GM21360 (cell line): ENCODE data around the gene QSOX2.
"Not testable (repeated sequence)": the region's sequence is repeated elsewhere in the genome, so short reads cannot be mapped to it uniquely, and the experiment has no call there.

Experiments used
- ATAC-seq: cut with Tn5 transposase; IDR thresholded peaks from one replicate; pipeline ENCODE4 v1.9.1; 2021; ENCODE audit warnings: mild to moderate bottlenecking, moderate library complexity; ENCODE audit not compliant: unreplicated experiment

Gene QSOX2

DNA sequence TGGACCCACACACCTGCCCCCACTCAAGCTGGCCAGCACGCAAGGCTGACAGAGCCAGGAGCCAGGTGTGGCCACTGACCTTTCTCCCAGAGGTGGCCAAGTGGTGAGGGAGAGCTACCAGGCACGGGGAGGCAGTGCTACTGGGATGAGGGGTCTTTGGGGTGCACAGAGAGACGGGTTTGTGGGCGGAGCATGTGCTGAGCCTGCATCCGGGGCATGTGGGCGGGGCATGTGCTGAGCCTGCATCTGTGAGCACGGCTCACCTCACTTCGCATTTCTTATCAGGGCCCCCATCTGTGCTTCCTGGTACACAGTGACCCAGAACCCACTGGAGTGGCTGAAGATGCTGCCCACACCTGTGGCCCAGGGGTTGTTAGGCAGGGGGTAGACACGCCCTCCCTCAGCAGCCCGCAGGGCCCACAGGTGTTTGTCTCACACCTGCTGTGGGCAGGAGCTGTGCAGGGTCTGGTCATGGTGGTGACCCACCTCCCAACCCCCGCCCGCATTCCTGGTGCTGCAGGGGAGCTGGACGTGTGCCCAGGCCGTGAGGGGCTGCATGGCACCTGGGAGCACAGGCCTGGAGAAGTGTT lies 36.8 kb upstream of the QSOX2 start:
- ATAC-seq = no peak

DNA sequence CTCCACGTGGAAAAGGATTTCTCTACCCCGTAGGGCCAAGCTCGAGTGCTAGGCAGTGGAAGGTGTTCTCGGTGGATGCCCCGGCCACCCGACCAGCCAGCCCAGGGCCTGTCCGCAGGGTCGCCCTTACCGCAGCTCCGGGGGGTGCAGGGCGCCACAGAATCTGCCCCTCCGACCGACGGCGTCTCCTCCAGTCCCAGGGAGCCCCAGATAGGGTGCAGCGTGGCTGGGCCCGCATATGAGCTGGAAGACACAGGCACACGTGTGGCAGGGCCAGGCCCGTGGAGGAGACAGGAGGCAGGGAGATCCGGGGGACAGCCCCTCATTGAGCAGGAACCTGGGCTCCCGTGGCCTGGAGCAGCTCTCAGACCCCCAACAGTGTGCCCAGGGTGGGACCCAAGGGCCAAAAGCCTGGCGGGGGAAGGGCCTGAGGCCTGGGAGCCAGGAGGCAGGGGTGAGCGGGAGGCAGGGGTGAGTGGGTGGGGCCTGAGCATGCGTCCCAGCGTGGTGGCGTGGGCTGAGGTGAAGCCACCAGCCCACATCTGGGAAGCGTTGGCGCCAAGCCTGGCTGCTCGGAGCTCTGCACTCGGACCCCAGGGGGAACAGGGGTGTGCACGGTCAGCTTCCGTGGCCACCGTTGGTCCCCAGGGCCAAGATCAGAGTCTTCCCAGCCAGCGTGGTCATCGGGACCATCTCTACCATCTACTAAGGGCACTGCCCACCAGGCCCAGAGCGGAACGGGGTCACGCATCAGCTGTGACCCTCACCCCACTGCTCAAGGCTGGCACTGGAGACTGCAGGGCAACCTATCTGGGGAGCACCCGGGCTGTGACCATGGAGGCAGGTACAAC lies 36.0 kb upstream of the QSOX2 start:
- no peak for ATAC-seq

DNA sequence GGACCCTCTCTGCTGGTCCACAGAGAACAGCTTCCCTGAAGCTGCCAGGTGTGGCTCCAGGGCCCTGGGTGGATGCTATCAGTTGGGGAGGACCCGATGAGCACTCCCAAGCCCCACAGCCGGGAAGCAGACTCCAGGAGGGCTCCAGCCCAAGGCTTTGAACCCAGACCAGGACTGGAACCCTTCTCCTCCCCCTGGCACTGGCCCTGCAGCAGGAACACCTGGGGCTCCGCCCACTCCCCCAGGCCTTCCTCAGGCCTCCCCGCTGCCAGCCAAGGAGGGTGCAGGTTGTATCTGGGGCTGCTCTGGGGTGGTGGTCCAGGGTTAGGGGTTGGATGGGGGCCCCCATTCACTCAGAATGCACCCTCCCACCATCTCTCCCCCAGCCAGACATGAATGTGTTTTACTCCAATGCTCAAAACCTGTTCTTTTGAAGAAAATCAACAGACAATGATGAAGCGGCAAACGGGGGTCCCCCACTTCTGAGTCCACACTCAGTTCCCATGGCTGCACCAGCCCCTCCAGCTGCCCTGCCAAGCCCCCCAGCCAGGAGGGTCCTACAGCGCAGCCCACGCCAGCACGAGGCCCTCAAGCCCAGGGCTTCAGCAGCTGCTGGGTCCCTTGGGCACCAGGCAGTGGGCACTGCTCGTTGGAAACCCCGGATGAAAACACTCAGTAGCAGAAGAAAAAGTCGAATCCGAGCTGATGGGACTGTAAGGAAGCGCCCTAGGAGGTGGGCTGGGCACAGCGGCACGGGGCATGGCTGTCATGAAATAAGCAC lies 35.1 kb upstream of the QSOX2 start:
- no peak for ATAC-seq

DNA sequence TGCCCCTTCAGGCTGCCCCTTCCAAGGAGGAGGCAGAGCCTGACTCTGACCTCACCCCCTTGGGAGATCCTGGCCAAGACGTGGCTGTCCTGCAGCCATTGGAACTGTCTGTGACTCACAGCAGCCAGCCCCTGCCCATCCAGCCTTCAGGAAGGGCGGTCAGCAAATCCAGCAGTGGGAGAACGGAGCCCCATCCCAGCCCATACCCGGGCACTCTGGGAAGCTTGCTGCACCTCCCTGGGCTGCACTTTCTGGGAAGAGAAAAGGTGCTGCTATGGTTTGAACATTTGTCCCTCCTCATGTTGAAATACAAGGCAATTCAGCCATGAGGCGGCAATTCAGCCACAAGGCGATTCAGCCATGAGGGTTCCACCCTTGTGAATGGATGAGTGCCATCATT lies 33.9 kb upstream of the QSOX2 start:
- no peak for ATAC-seq

DNA sequence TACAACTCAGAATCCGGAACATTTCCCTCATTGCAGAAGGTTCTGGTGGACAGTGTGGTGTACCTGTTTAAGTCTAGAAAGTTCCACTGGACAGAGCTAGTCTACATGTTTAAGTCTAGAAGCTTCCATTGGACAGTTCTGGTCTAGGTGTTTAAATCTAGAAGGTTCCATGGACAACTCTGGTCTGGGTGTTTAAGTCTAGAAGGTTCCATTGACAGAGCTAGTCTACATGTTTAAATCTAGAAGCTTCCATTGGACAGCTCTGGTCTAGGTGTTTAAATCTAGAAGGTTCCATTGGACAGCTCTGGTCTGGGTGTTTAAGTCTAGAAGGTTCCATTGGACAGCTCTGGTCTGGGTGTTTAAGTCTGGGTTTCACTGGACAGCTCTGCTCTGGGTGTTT lies 33.3 kb upstream of the QSOX2 start:
- ATAC-seq = no peak

DNA sequence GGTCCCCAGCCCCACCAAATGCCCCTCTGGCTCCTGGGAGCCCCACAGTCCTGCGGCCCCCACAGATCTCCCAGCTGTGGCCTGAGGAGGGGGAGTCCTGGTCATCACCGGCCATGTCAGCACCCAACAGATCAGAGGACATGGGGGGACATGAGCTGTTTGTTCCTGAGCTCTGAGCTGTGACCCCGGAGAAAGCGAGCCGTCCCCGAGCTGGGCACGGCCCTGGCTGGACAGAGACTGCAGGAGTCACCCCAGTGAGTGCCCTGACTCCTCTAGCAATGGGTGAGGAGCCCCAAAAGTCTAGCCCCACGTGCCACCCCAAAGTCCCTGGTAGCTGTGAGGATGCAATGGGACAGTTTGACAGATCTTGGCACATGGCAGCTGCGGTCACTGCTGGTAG lies 32.6 kb upstream of the QSOX2 start:
- ATAC-seq = no peak

DNA sequence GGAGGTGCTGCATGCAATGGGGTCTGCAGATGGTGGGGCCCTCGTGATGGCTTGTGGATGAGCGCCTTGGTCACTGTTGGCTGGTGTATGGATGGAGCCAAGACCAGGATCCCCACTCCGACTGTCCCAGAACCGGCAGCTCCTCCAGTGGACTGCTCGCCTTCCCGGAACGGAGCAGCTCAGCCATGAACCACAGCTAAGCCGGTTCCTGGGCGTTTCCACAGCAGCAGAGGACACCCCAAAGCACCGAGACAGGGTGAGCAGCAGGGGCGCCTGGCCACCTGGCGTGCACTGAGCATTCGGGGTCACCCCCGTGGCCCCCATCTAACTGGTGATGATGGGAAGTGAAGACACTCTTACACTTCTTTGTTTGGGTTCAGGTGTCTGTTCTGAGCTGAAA lies 32.1 kb upstream of the QSOX2 start:
- ATAC-seq = no peak

DNA sequence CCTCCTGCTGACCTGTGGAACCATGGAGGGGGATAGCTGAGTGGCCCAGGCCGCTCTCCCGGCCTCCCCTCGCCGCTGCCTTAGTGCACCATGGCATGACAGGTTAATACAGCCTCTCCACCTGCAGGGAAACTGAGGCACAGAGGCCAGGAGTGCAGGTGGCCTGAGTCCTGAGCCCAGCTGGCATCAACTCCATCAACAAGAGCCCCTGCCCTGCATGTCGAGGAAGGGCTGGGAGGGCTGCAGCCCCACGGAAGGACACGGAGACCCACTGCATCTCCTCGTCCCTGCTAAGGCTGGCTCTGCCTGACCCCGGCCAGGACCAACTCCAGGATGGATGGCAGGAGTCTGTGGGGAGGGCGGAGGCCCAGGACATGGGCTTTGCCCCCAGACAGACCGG lies 31.1 kb upstream of the QSOX2 start:
- ATAC-seq = no peak

DNA sequence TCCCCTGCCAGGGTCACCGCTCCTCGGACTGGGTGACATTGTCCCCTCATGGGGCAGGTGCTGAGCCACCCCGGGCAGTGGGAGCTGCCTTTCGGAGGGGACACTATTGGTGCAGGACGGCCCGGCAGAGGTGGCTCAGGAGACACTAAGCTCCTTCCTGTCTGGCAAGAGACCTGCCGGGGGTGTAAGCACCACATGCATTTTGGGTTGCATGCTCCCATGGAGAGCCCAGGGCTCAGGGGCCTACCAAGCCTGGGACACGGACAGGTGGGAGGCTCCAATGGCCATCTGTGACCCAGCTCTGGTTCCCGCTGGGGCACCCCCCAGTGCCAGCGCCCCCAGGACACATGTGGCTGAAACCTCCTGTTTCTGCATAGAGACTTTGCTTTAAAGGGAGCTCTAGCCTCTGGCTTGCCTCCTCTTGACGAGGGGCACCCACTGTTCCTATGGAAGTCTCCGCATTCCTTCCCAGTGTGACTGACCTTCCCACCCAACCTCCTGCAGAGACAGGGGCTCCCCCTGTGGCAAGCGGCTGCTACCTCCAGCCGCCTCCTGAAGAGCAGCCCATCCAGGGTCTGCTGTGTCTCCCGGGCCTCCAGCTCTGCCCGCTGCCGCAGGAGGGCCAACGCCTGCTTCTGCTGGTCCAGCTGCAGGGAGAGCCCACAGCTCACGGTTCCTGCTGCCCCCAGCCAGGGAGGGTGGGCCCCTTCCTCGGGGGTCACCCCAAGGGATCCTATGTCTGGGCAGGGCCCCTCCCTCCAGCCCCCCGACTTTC lies 30.2 kb upstream of the QSOX2 start:
- no peak for ATAC-seq

DNA sequence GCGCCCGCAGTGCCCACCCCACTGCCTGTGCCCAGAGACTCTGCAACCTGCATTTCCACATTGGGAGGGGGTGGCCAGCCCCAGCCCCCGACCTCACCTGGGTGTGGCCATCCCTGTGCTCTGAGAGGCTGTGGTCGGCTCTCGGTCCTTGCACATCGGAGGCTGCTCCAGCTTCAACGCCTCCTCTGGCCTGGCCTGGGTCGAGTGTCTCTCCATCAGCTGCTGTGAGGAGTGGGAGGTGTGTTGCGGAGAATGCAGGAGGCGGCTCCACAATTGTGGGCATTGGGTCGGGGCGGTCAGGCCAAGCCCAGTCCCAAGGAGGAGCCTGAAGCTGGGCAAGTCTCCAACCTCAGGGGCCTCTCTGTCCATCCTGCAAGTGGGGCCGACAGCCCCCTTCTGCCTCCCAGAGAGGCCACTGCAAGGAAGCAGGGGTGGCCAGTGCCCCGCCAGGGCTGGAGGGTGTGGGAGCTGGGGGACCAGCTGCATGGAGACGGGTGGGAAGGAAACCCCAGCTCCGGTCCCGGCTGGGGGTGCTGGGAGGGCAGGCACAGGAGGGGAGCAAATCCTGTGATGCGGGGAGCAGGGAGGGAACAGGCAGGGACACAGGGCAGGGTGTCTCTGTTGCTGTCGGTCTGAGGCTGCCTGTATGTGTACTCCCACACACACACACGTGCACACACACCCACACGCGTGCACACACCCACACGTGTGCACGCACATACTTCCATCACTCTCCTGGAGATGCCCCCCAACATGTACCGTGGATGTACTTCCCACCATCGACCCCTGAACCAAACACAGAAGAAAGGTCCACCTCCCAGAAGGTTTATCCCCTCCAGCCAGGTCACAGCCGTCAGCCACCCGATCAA lies 29.4 kb upstream of the QSOX2 start:
- no peak for ATAC-seq

DNA sequence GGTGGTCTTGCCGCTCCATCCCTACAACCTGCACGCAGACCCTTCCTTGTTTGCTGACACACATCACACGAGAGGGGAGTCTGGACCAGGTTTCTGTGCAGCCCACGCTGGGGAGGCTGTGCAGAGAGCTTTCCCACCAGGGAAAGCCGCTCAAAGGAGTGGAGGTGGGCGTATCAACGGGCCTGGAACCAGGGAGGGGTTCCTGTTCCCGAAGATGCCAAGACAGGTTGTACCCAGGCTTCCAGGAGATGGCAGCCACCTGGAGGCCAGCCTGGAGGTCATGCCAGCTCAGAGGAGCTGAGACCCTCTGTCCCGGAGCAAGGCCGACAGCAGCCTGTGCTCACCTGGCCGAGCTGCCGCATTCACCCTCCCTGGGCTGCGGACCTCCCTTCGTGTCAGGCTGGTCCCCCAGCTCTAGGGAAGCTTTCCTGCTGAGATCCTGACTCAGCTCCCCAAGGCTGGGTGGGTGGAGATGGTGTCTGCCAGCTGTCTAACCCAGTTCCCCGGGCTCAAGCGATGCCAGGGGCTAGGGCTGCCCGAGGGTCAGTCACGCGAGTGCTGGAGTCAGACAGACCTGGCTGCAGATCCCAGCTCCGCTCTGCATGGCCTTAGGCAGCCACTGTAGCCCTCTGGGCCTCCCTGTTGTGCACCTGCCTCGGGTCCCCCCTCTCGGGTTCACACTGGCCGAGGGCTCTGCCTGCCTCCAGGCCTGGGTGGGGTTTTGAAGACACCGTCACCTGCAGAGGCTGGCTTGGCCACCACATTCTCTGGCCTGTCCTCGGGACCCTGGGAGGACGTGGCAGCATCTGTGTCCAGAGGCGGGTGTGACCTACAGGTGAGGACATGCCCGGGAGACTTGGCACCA lies 28.5 kb upstream of the QSOX2 start:
- ATAC-seq = no peak

DNA sequence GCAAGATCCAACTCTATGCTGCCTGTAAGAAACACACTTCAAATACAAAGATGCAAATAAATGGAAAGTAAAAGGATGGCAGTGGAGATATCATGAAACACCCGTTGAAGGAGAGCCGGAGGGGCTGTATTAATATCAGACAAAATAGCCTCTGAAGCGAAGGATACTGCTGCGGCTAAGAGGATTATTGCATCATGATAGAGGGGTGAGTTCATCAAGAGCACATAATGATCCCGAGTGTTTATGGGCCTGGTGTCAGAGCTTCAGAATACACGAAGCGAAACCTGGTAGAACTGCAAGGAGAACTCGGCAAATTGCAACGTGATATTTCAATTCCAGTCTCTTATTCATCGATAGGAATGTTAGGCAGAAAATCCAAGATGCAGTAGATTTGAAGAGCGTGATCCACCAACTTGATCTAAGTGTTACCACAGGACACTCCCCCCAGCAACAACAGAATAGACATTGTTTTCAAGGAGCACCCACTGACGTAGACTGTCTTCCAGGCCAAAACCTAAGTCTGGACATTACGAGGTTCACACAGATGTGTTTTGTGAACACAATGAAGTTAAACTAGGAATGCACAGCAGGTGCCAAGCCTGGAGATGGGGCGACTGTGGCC lies 27.7 kb upstream of the QSOX2 start:
- ATAC-seq = no peak

DNA sequence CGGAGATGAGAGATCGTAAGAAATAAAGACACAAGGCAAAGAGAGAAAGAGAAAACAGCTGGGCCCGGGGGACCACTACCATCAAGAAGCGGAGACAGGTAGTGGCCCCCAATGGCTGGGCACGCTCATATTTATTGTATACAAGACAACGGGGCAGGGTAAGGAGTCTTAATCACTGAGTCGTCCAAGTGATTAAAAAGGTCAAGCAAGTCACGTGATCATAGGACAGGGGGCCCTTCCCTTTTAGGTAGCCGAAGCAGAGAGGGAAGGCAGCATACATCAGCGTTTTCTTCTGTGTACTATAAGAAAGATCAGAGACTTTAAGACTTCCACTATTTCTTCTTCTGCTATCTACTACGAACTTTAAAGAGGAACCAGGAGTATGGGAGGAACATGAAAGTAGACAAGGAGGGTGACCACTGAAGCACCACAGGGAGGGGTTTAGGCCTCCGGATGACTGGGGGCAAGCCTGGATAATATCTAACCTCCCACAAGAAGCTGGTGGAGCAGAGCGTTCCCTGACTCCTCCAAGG lies 24.6 kb upstream of the QSOX2 start:
- no peak for ATAC-seq

DNA sequence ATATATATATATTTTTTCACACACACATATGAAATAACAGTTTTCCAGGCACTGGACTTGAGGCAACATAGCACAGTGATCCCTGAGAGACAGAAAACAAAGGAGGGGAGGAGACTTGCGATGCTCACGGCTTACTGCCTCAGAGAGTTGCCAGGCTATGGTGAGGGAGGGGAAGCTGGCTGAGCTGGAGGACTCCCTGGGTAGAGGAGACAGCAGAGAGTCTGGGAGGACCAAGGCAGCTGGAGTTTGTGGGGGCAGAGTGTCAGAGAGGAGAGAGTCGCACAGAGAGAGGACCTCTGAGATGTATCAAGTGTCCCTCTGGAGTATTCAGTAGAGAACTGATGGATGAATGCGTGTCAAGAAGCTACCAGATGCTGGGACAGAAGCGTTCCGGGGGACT lies 23.1 kb upstream of the QSOX2 start:
- ATAC-seq = no peak

DNA sequence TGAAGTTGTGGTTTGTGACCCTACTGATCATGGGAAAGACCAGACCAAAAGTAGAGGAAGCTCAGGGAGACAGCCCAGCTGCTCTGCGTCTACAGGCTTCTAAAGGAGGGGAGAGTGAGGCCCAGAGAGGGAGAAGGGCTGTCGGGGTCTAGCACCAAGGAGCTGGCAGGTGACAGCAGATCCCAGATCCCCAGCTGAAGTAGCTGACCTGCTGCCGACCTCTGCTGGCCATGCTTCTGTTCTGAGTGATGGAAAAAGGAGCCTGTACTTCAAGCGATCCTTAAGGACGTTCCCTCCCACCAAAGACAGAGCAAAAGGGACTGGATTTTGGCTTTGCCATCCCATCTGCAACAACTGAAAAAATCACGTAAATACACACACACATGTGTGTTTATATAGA lies 22.7 kb upstream of the QSOX2 start:
- ATAC-seq = no peak

DNA sequence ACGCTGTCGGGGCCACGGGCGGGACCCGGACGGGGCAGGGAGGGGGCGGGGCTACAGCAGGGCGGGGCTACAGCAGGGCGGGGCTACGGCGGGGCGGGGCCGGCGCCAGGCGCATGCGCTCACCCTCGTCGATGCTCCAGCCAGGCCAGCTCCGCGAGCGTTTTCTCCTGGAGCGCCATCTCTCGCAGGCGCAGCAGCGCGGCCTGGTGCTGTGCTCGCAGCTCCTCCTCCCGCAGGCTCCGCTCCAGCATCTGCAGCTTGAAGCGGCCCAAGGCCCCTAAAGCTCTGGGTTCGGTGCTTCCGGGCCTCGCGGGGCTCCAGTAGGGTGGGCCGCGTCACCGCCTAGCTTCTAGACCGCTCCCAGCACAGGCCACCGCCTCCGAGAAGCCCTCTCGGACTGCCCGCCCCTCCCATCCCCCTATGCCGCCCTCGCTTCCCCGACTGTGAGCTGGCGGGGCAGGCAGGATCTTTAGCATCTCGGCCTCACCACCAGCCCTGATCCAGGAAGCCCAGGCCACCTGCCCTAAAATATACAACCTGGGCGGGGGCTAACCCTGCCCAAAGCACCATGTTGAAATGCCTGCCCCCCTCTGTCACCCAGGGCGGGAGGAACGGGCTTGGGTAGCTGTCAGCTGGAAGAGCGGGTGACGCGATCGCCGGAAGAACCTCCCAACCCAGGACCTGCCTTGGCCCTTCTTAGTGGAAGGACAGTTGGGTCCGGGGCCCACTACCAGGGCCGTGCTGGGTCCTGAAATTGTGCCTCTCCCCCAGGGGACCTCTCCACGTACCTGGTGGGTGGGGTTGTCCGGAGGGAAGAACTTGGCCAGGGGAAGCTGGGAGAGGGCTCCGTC lies 21.9 kb upstream of the QSOX2 start:
- peak; percentile 70 for ATAC-seq

DNA sequence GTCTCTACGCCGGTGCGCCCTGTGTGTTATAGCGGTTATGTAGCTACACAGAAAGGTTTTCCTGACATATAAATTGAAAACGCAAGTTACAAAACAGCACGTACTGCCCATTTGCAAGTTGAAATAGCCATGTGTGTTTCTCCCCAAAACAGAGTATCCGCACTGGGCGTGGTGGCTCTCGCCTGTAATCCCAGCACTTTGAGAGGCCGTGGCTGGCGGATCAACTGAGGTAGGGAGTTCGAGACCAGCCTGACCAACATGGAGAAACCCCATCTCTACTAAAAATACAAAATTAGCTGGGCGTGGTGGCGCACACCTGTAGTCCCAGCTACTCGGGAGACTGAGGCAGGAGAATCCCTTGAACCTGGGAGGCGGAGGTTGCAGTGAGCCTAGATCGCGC lies 21.0 kb upstream of the QSOX2 start:
- not testable (repeated sequence) for ATAC-seq
